PC-9 (cell line): ENCODE measurements around the gene XXYLT1. TPM values are rescaled to one million over a fixed set of nuclear protein-coding genes. Genes with fewer than 3 reads are reported as not detected.

Source experiments
- BruUV-seq: library from RNA; stranded (reverse); fragments of 400-500 nt; replicated peaks from 2 replicates; lab custom pipeline; 2021; lab: Mats Ljungman, UMichigan
- CTCF ChIA-PET: fragments of 300-600 bp; sonication (Branson Sonifier 250); formaldehyde crosslinking; loops from one replicate; lab custom pipeline; 2022; ENCODE audit warnings: antibody characterized with exemption; lab: Charles Lee
- POLR2A ChIA-PET: fragments of 300-600 bp; sonication (Branson Sonifier 250); formaldehyde crosslinking; loops from one replicate; lab custom pipeline; 2022; ENCODE audit warnings: antibody characterized with exemption; ENCODE audit not compliant: unreplicated experiment; lab: Charles Lee
- DNase-seq, 2 experiments: peaks; one replicate each; pipeline versions ENCODE4 v3.0.0 to v3.0.0-alpha.2; 2015 to 2022; ENCODE audit warnings: mixed read lengths in 1 of 2
- H2AFZ ChIP-seq: fragments of 200-600 bp; sonication (generic); 2 replicates; pipeline ENCODE4 v1.8.1; 2017; ENCODE audit warnings: antibody characterized with exemption
- H3F3A ChIP-seq: fragments of 200-600 bp; sonication (generic); 2 replicates; pipeline ENCODE4 v1.8.1; 2017; ENCODE audit warnings: antibody characterized with exemption, mild to moderate bottlenecking, low read depth; ENCODE audit not compliant: insufficient read depth
- H3K27ac ChIP-seq: fragments of 200-600 bp; sonication (generic); 2 replicates; pipeline ENCODE4 v1.6.1; 2016; ENCODE audit warnings: mixed run types
- H3K27me3 ChIP-seq: fragments of 200-600 bp; sonication (generic); 2 replicates; pipeline ENCODE4 v1.6.1; 2016; ENCODE audit warnings: low read depth, mixed run types; ENCODE audit not compliant: insufficient read depth
- H3K36me3 ChIP-seq: fragments of 200-600 bp; sonication (generic); 2 replicates; pipeline ENCODE4 v1.6.1; 2016; ENCODE audit warnings: low read depth, mixed run types
- H3K4me1 ChIP-seq: fragments of 200-600 bp; sonication (generic); replicated peaks from 2 replicates; pipeline ENCODE4 v1.6.1; 2016; ENCODE audit warnings: mixed run types; ENCODE audit not compliant: insufficient read depth
- H3K4me2 ChIP-seq: fragments of 200-600 bp; sonication (generic); 2 replicates; pipeline ENCODE4 v1.6.1; 2017; ENCODE audit warnings: mixed run types
- H3K4me3 ChIP-seq: fragments of 200-600 bp; sonication (generic); 2 replicates; pipeline ENCODE4 v1.6.1; 2016; ENCODE audit warnings: mixed run types
- H3K79me2 ChIP-seq: fragments of 200-600 bp; sonication (generic); 2 replicates; pipeline ENCODE4 v1.6.1; 2017; ENCODE audit warnings: low read depth, mixed run types
- H3K9me2 ChIP-seq: fragments of 200-600 bp; sonication (generic); 2 replicates; pipeline ENCODE4 v1.8.1; 2017; ENCODE audit warnings: mild to moderate bottlenecking; ENCODE audit not compliant: insufficient read depth
- H3K9me3 ChIP-seq: fragments of 200-600 bp; sonication (generic); 2 replicates; pipeline ENCODE4 v1.8.1; 2016; ENCODE audit warnings: low read depth; ENCODE audit not compliant: insufficient read depth
- H4K20me1 ChIP-seq: fragments of 200-600 bp; sonication (generic); 2 replicates; pipeline ENCODE4 v1.8.1; 2017; ENCODE audit not compliant: insufficient read depth
- EZH2 ChIP-seq: fragments of 200-600 bp; sonication (generic); IDR thresholded peaks from 2 replicates; pipeline ENCODE4 v1.8.0; 2017; ENCODE audit warnings: antibody characterized with exemption, low read depth
- intact Hi-C: fragments of 100-400 bp; cut with micrococcal nuclease; formaldehyde crosslinking; loops from one replicate; pipeline ENCODE4 v1.10.0; 2022; ENCODE audit not compliant: unreplicated experiment
- total RNA-seq: library from RNA; stranded (reverse); gene quantifications from 2 replicates; pipeline ENCODE4 v1.2.3, GENCODE V29; 2021
- TF ChIP-seq, protein P1 (sequence below): fragments of 200-600 bp; sonication (generic); conservative IDR thresholded peaks from 2 replicates; pipeline ENCODE4 v1.6.1; 2017; ENCODE audit warnings: mixed run types, antibody characterized with exemption, mild to moderate bottlenecking, moderate library complexity

The XXYLT1 gene
- total RNA-seq, 1 experiment from 2014 or later = 13.3 TPM

DNA sequence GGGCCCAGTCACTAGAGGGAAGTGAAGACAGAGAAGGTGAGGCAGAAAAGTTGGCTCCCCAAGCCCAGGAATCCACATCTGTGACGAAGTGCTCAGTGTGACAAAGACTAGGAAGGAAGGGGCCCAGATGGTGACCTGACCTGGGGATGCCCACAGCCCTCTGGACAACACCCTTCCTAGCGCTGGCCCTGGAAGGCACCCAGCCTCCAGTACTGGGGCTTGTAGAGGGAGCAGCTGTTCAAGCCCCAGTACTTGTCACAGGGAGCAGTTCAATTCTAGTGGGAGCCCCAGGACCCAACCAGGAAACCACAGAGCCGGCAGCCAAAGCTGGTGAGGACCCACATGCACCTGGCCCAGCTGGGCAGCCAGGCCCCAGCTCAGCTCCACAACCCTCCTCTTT is 190.8 kb downstream of the XXYLT1 start:
- ChIA-PET CTCF (no interaction called here), POLR2A (no interaction called here)
- Histone ChIP-seq H3K27ac (no peak overlapping the region), H4K20me1 (no peaks in the 10 kb centered on the region), H3K4me1 (no peaks in the 10 kb centered on the region), H3K27me3 (no peaks in the 10 kb centered on the region), H3K4me2 (no peak overlapping the region), H3K36me3 (no peaks in the 10 kb centered on the region), H3K9me2 (no peaks in the 10 kb centered on the region), H3K79me2 (no peaks in the 10 kb centered on the region), H2AFZ (no peak overlapping the region), H3K4me3 (no peak overlapping the region), H3F3A (no peaks in the 10 kb centered on the region), H3K9me3 (no peaks in the 10 kb centered on the region)
- no peak for DNase-seq
- BruUV-seq = no TSS peak
- intact Hi-C loops = no loop called here
- no peak for TF ChIP-seq EZH2
- TF ChIP-seq, protein P1, sequence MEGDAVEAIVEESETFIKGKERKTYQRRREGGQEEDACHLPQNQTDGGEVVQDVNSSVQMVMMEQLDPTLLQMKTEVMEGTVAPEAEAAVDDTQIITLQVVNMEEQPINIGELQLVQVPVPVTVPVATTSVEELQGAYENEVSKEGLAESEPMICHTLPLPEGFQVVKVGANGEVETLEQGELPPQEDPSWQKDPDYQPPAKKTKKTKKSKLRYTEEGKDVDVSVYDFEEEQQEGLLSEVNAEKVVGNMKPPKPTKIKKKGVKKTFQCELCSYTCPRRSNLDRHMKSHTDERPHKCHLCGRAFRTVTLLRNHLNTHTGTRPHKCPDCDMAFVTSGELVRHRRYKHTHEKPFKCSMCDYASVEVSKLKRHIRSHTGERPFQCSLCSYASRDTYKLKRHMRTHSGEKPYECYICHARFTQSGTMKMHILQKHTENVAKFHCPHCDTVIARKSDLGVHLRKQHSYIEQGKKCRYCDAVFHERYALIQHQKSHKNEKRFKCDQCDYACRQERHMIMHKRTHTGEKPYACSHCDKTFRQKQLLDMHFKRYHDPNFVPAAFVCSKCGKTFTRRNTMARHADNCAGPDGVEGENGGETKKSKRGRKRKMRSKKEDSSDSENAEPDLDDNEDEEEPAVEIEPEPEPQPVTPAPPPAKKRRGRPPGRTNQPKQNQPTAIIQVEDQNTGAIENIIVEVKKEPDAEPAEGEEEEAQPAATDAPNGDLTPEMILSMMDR = no peak

DNA sequence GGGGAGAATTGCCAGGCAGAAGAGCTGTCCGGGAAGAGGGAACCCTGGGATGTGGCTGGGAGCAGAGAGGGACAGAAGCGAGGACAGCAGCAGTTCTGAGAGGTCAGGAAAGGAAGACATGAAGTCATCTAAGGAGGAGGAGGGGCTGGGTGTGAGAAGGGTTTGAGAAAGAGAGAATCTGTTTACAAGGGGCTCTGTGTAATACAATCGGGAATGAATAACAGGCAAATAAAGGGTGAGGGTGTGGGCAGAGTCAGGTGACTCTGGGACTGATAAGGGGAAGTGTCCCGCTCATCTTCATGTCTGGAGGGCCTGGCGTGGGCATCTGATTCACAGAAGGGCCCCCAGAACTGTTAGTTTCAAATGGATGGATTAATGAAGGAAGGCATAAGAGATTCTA is 191.3 kb downstream of the XXYLT1 start:
- DNase-seq = no peak
- H3K36me3 ChIP-seq = no peaks in the 10 kb centered on the region
- H2AFZ ChIP-seq = no peak overlapping the region
- intact Hi-C loops = no loop called here
- no peak overlapping the region for H3K4me3 ChIP-seq
- no peak overlapping the region for H3K27ac ChIP-seq
- TF ChIP-seq, protein P1 = no peak
- TF ChIP-seq EZH2 = no peak
- no peaks in the 10 kb centered on the region for H3K4me1 ChIP-seq
- H3K79me2 ChIP-seq = no peaks in the 10 kb centered on the region
- ChIA-PET POLR2A (no interaction called here), CTCF (no interaction called here)
- no peaks in the 10 kb centered on the region for H3F3A ChIP-seq
- H4K20me1 ChIP-seq = no peaks in the 10 kb centered on the region
- H3K9me2 ChIP-seq = no peaks in the 10 kb centered on the region
- no peaks in the 10 kb centered on the region for H3K9me3 ChIP-seq
- no peaks in the 10 kb centered on the region for H3K27me3 ChIP-seq
- no peak overlapping the region for H3K4me2 ChIP-seq
- no TSS peak for BruUV-seq

DNA sequence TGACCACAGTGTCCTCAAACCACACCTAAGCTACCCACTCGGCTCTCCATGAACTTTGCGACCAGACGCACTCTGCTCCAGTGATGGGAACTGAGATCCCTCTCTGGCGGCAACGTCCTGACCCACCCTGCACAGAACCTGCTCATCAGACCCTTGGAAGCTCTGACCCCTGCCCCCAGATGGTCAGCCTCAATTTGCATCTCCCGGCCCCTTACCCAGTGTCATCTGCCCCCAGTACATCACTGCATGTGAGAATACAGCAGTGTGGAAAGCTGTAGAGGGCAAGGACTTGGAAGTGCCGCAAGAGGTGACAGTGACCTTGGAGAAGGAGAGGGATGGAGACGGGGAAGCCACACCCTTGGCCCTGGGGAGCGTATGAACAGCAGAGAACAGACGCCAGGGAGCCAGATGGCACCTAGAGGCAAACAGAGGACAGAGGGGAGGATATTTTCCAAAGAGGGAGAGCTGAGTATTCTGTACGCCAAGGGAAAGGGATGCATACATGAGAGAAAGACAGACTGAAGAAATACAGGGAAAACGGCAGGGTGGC is 192.0 kb downstream of the XXYLT1 start:
- CTCF ChIA-PET = no interaction called here
- POLR2A ChIA-PET = interaction anchor here (0.8 kb wide), 1 partner anchor 687 kb away, joined by 4 read pairs; no protein-coding TSS in a partner anchor
- H4K20me1 ChIP-seq = no peaks in the 10 kb centered on the region
- no peaks in the 10 kb centered on the region for H3K9me2 ChIP-seq
- H3K27ac ChIP-seq = no peak overlapping the region
- H3K9me3 ChIP-seq = no peaks in the 10 kb centered on the region
- H3K4me1 ChIP-seq = no peaks in the 10 kb centered on the region
- H3K4me2 ChIP-seq = no peak overlapping the region
- H3K79me2 ChIP-seq = no peaks in the 10 kb centered on the region
- no peak for DNase-seq
- no peak overlapping the region for H3K4me3 ChIP-seq
- H3K36me3 ChIP-seq = no peaks in the 10 kb centered on the region
- BruUV-seq = no TSS peak
- intact Hi-C loops = no loop called here
- TF ChIP-seq, protein P1 = no peak
- no peak for TF ChIP-seq EZH2
- H2AFZ ChIP-seq = no peak overlapping the region
- H3F3A ChIP-seq = no peaks in the 10 kb centered on the region
- H3K27me3 ChIP-seq = no peaks in the 10 kb centered on the region
